ENCODE results near the gene BACH2.
"Not testable (repeated sequence)": the region's sequence is repeated elsewhere in the genome, so short reads cannot be mapped to it uniquely, and the experiment has no call there.

The BACH2 gene

GRCh38 chr6:90291565-90291964, 5.1 kb downstream of the BACH2 start:
- Histone ChIP-seq H3K27ac (ENCODE audit: low read depth, low read length) (no peak overlapping the region), H2AFZ (ENCODE audit: low read length, unreplicated experiment) (no peak overlapping the region), H3K36me3 (ENCODE audit: insufficient read depth, low read length) (no peaks in the 10 kb centered on the region), H3K27me3 (ENCODE audit: insufficient read depth, low read length) (peaks cover 41% of the 10 kb centered on the region), H3K4me1 (ENCODE audit: control insufficient read depth, insufficient read depth, low read length, unreplicated experiment) (no peaks in the 10 kb centered on the region), H3K79me2 (ENCODE audit: control insufficient read depth, insufficient read depth, low read length, unreplicated experiment) (no peaks in the 10 kb centered on the region), H3K4me3 (ENCODE audit: low read depth, low read length) (no peak overlapping the region)

- Histone ChIP-seq H3K36me3 (ENCODE audit: insufficient read depth, low read length) (no peaks in the 10 kb centered on the region), H3K79me2 (ENCODE audit: control insufficient read depth, insufficient read depth, low read length, unreplicated experiment) (no peaks in the 10 kb centered on the region), H3K4me1 (ENCODE audit: control insufficient read depth, insufficient read depth, low read length, unreplicated experiment) (peaks cover 3% of the 10 kb centered on the region), H2AFZ (ENCODE audit: low read length, unreplicated experiment) (no peak overlapping the region), H3K4me3 (ENCODE audit: low read depth, low read length) (no peak overlapping the region), H3K27me3 (ENCODE audit: insufficient read depth, low read length) (peaks cover 41% of the 10 kb centered on the region), H3K27ac (ENCODE audit: low read depth, low read length) (no peak overlapping the region)
These were observed 5.7 kb downstream of the BACH2 start for GRCh38 chr6:90290811-90291420.

- Histone ChIP-seq H3K79me2 (ENCODE audit: control insufficient read depth, insufficient read depth, low read length, unreplicated experiment) (no peaks in the 10 kb centered on the region), H3K27me3 (ENCODE audit: insufficient read depth, low read length) (peaks cover 35% of the 10 kb centered on the region), H3K27ac (ENCODE audit: low read depth, low read length) (no peak overlapping the region), H3K4me3 (ENCODE audit: low read depth, low read length) (no peak overlapping the region), H2AFZ (ENCODE audit: low read length, unreplicated experiment) (no peak overlapping the region), H3K36me3 (ENCODE audit: insufficient read depth, low read length) (no peaks in the 10 kb centered on the region), H3K4me1 (ENCODE audit: control insufficient read depth, insufficient read depth, low read length, unreplicated experiment) (peaks cover 13% of the 10 kb centered on the region)
These were observed 6.7 kb downstream of the BACH2 start for GRCh38 chr6:90289902-90290301.

- no peak overlapping the region for H3K27ac ChIP-seq (ENCODE audit: low read depth, low read length)
- peaks cover 21% of the 10 kb centered on the region; the same call in 1 of the 2 replicates for H3K27me3 ChIP-seq (ENCODE audit: insufficient read depth, low read length)
- H2AFZ ChIP-seq (ENCODE audit: low read length, unreplicated experiment), result no peak overlapping the region
- H3K79me2 ChIP-seq (ENCODE audit: control insufficient read depth, insufficient read depth, low read length, unreplicated experiment), result no peaks in the 10 kb centered on the region
- no peaks in the 10 kb centered on the region for H3K36me3 ChIP-seq (ENCODE audit: insufficient read depth, low read length)
- no peak overlapping the region for H3K4me3 ChIP-seq (ENCODE audit: low read depth, low read length)
- peaks cover 17% of the 10 kb centered on the region for H3K4me1 ChIP-seq (ENCODE audit: control insufficient read depth, insufficient read depth, low read length, unreplicated experiment)
These were observed 8.2 kb downstream of the BACH2 start for GRCh38 chr6:90288404-90288803.

- Histone ChIP-seq H3K27ac (ENCODE audit: low read depth, low read length) (no peak overlapping the region), H3K36me3 (ENCODE audit: insufficient read depth, low read length) (no peaks in the 10 kb centered on the region), H2AFZ (ENCODE audit: low read length, unreplicated experiment) (no peak overlapping the region), H3K4me3 (ENCODE audit: low read depth, low read length) (no peak overlapping the region), H3K4me1 (ENCODE audit: control insufficient read depth, insufficient read depth, low read length, unreplicated experiment) (peaks cover 17% of the 10 kb centered on the region), H3K27me3 (ENCODE audit: insufficient read depth, low read length) (peaks cover 11% of the 10 kb centered on the region; the same call in 1 of the 2 replicates), H3K79me2 (ENCODE audit: control insufficient read depth, insufficient read depth, low read length, unreplicated experiment) (no peaks in the 10 kb centered on the region)
These were observed 9.7 kb downstream of the BACH2 start for GRCh38 chr6:90286884-90287488.

- H2AFZ ChIP-seq (ENCODE audit: low read length, unreplicated experiment), result no peak overlapping the region
- H3K79me2 ChIP-seq (ENCODE audit: control insufficient read depth, insufficient read depth, low read length, unreplicated experiment), result no peaks in the 10 kb centered on the region
- H3K4me1 ChIP-seq (ENCODE audit: control insufficient read depth, insufficient read depth, low read length, unreplicated experiment), result peaks cover 17% of the 10 kb centered on the region
- H3K4me3 ChIP-seq (ENCODE audit: low read depth, low read length), result peak overlapping the region; percentile 71
- no peaks in the 10 kb centered on the region for H3K36me3 ChIP-seq (ENCODE audit: insufficient read depth, low read length)
- peak overlapping the region; percentile 78 for H3K27ac ChIP-seq (ENCODE audit: low read depth, low read length)
- peaks cover 11% of the 10 kb centered on the region; the same call in 1 of the 2 replicates for H3K27me3 ChIP-seq (ENCODE audit: insufficient read depth, low read length)
These were observed 10.8 kb downstream of the BACH2 start for GRCh38 chr6:90285611-90286381.

- Histone ChIP-seq H3K4me3 (ENCODE audit: low read depth, low read length) (peak overlapping the region; percentile 71), H3K79me2 (ENCODE audit: control insufficient read depth, insufficient read depth, low read length, unreplicated experiment) (no peaks in the 10 kb centered on the region), H3K4me1 (ENCODE audit: control insufficient read depth, insufficient read depth, low read length, unreplicated experiment) (peaks cover 17% of the 10 kb centered on the region), H2AFZ (ENCODE audit: low read length, unreplicated experiment) (peak overlapping the region; percentile 37), H3K36me3 (ENCODE audit: insufficient read depth, low read length) (no peaks in the 10 kb centered on the region), H3K27ac (ENCODE audit: low read depth, low read length) (peak overlapping the region; percentile 78), H3K27me3 (ENCODE audit: insufficient read depth, low read length) (0 out of 2 replicates have a peak, but pooled peaks cover 11% of the 10 kb centered on the region)
These were observed 11.6 kb downstream of the BACH2 start for GRCh38 chr6:90285042-90285481.

GRCh38 chr6:90284236-90285041, 12.2 kb downstream of the BACH2 start:
- peak overlapping the region; percentile 37 for H2AFZ ChIP-seq (ENCODE audit: low read length, unreplicated experiment)
- H3K4me1 ChIP-seq (ENCODE audit: control insufficient read depth, insufficient read depth, low read length, unreplicated experiment), result peaks cover 17% of the 10 kb centered on the region
- H3K4me3 ChIP-seq (ENCODE audit: low read depth, low read length), result peak overlapping the region; percentile 71
- H3K36me3 ChIP-seq (ENCODE audit: insufficient read depth, low read length), result no peaks in the 10 kb centered on the region
- no peaks in the 10 kb centered on the region for H3K79me2 ChIP-seq (ENCODE audit: control insufficient read depth, insufficient read depth, low read length, unreplicated experiment)
- H3K27ac ChIP-seq (ENCODE audit: low read depth, low read length), result peak overlapping the region; percentile 78
- 0 out of 2 replicates have a peak, but pooled peaks cover 11% of the 10 kb centered on the region for H3K27me3 ChIP-seq (ENCODE audit: insufficient read depth, low read length)

- H3K27ac ChIP-seq (ENCODE audit: low read depth, low read length); H3K4me3 ChIP-seq (ENCODE audit: low read depth, low read length); H3K36me3 ChIP-seq (ENCODE audit: insufficient read depth, low read length); H3K79me2 ChIP-seq (ENCODE audit: control insufficient read depth, insufficient read depth, low read length, unreplicated experiment); H2AFZ ChIP-seq (ENCODE audit: low read length, unreplicated experiment): not testable (repeated sequence)
- 0 out of 2 replicates have a peak, but pooled peaks cover 17% of the 10 kb centered on the region for H3K27me3 ChIP-seq (ENCODE audit: insufficient read depth, low read length)
- peaks cover 17% of the 10 kb centered on the region for H3K4me1 ChIP-seq (ENCODE audit: control insufficient read depth, insufficient read depth, low read length, unreplicated experiment)
These were observed 14.4 kb downstream of the BACH2 start for GRCh38 chr6:90282265-90282664.

GRCh38 chr6:90278129-90278528, 18.5 kb downstream of the BACH2 start:
- H3K36me3 ChIP-seq (ENCODE audit: insufficient read depth, low read length), result no peaks in the 10 kb centered on the region
- no peak overlapping the region for H2AFZ ChIP-seq (ENCODE audit: low read length, unreplicated experiment)
- H3K4me3 ChIP-seq (ENCODE audit: low read depth, low read length), result no peak overlapping the region
- no peaks in the 10 kb centered on the region for H3K79me2 ChIP-seq (ENCODE audit: control insufficient read depth, insufficient read depth, low read length, unreplicated experiment)
- no peaks in the 10 kb centered on the region for H3K4me1 ChIP-seq (ENCODE audit: control insufficient read depth, insufficient read depth, low read length, unreplicated experiment)
- no peak overlapping the region for H3K27ac ChIP-seq (ENCODE audit: low read depth, low read length)
- H3K27me3 ChIP-seq (ENCODE audit: insufficient read depth, low read length), result peaks cover 31% of the 10 kb centered on the region
